ENCODE results near the gene RNU6-8. TPM values are rescaled to one million over a fixed set of nuclear protein-coding genes. Genes with fewer than 3 reads are reported as not detected.

RNU6-8 gene
- total RNA-seq, 1 donor: not detected

DNA sequence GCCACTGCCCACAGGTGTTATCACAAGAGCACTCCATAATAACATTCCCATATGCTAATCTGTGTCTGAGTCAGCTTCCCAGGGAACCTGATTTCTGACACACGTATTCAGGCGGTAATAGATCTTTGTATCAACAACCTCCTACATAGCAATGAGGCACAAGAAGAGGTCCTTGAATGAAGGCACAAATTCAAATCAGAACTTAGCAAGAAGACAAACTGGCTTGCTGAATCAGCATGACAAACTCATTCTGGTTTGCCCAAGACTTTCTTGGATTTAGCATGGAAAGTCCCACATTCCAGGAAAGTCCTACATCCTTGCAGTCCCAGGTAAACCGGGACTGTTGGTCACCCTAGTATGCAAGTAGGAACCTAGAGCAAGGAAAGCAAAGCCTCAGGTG is 35.2 kb downstream of the RNU6-8 start:
- H3K4me3 ChIP-seq (ENCODE audit: insufficient read depth, low read length): no peak overlapping the region
- H3K4me1 ChIP-seq (ENCODE audit: insufficient read depth, low read length): no peaks in the 10 kb centered on the region
- no peaks in the 10 kb centered on the region for H3K9me3 ChIP-seq (ENCODE audit: low read depth, low read length)
- no peak overlapping the region for H2AFZ ChIP-seq (ENCODE audit: low read length)
- no peaks in the 10 kb centered on the region for H4K20me1 ChIP-seq (ENCODE audit: insufficient read depth, low read length)
- no peaks in the 10 kb centered on the region for H3K79me2 ChIP-seq (ENCODE audit: insufficient read depth, low read length)
- H3K27ac ChIP-seq (ENCODE audit: low read depth, low read length): no peak overlapping the region
- DNase-seq (ENCODE audit: insufficient read length, low spot score, missing footprints): no peak
- H3K36me3 ChIP-seq (ENCODE audit: insufficient read depth, low read length): no peaks in the 10 kb centered on the region
- TF ChIP-seq, protein P1, sequence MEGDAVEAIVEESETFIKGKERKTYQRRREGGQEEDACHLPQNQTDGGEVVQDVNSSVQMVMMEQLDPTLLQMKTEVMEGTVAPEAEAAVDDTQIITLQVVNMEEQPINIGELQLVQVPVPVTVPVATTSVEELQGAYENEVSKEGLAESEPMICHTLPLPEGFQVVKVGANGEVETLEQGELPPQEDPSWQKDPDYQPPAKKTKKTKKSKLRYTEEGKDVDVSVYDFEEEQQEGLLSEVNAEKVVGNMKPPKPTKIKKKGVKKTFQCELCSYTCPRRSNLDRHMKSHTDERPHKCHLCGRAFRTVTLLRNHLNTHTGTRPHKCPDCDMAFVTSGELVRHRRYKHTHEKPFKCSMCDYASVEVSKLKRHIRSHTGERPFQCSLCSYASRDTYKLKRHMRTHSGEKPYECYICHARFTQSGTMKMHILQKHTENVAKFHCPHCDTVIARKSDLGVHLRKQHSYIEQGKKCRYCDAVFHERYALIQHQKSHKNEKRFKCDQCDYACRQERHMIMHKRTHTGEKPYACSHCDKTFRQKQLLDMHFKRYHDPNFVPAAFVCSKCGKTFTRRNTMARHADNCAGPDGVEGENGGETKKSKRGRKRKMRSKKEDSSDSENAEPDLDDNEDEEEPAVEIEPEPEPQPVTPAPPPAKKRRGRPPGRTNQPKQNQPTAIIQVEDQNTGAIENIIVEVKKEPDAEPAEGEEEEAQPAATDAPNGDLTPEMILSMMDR (IDR thresholded peaks at IDR 0.05; ENCODE audit: extremely low read depth, low read depth, low read length): no peak
- H3K4me2 ChIP-seq (ENCODE audit: insufficient read depth, low read length): no peak overlapping the region
- peaks cover 3% of the 10 kb centered on the region for H3K27me3 ChIP-seq (ENCODE audit: insufficient read depth, low read length)

DNA sequence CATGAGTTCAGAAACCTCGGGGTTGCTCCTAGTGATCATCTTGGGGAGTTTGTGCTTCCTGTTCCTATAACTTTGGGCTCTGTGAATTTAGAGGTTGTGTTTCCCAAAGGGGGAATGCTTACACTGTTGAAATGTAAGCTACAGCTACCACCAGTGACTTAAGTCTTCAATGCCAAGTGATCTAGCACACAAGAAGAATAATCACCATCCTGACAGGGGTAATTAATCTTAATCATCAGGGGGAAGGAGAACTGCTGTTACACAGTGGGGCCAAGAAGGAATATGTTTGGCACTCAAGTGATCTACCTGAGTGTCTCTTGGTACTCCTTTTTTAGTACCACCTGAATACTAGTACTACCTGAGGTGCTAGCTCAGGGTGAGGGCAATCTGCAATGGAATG is 36.1 kb downstream of the RNU6-8 start:
- no peaks in the 10 kb centered on the region for H4K20me1 ChIP-seq (ENCODE audit: insufficient read depth, low read length)
- H3K36me3 ChIP-seq (ENCODE audit: insufficient read depth, low read length): no peaks in the 10 kb centered on the region
- H3K27ac ChIP-seq (ENCODE audit: low read depth, low read length): no peak overlapping the region
- H3K27me3 ChIP-seq (ENCODE audit: insufficient read depth, low read length): peaks cover 3% of the 10 kb centered on the region
- H2AFZ ChIP-seq (ENCODE audit: low read length): no peak overlapping the region
- H3K4me1 ChIP-seq (ENCODE audit: insufficient read depth, low read length): no peaks in the 10 kb centered on the region
- no peak for DNase-seq (ENCODE audit: insufficient read length, low spot score, missing footprints)
- no peaks in the 10 kb centered on the region for H3K9me3 ChIP-seq (ENCODE audit: low read depth, low read length)
- H3K79me2 ChIP-seq (ENCODE audit: insufficient read depth, low read length): no peaks in the 10 kb centered on the region
- no peak overlapping the region for H3K4me3 ChIP-seq (ENCODE audit: insufficient read depth, low read length)
- no peak overlapping the region for H3K4me2 ChIP-seq (ENCODE audit: insufficient read depth, low read length)
- TF ChIP-seq, protein P1 (IDR thresholded peaks at IDR 0.05; ENCODE audit: extremely low read depth, low read depth, low read length): no peak

DNA sequence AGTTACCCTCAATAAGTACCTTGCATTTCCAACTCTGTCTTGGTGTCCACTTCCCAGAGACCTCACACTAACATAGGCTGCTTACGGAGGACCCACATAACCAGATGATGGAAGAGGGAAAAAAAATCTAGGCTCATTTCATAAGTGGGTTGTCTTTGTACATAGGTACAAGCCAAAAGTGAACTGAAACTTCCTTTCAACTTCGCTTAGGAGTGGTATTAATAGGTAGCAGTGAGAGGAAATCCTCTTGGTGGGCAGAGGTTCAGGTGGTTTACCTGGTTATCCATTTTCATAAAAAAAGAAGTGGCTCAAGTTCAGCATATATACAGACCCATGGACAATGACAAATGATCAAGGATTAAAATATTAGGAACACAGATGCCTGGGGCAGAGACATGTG is 37.0 kb downstream of the RNU6-8 start:
- no peak for DNase-seq (ENCODE audit: insufficient read length, low spot score, missing footprints)
- no peak overlapping the region for H3K4me2 ChIP-seq (ENCODE audit: insufficient read depth, low read length)
- H3K79me2 ChIP-seq (ENCODE audit: insufficient read depth, low read length): no peaks in the 10 kb centered on the region

More for the DNA sequence above, 37.0 kb downstream of the RNU6-8 start:
- TF ChIP-seq, protein P1 (IDR thresholded peaks at IDR 0.05; ENCODE audit: extremely low read depth, low read depth, low read length): no peak
- H2AFZ ChIP-seq (ENCODE audit: low read length): no peak overlapping the region
- peaks cover 3% of the 10 kb centered on the region for H3K27me3 ChIP-seq (ENCODE audit: insufficient read depth, low read length)
- no peak overlapping the region for H3K27ac ChIP-seq (ENCODE audit: low read depth, low read length)
- no peak overlapping the region for H3K4me3 ChIP-seq (ENCODE audit: insufficient read depth, low read length)
- no peaks in the 10 kb centered on the region for H4K20me1 ChIP-seq (ENCODE audit: insufficient read depth, low read length)
- H3K9me3 ChIP-seq (ENCODE audit: low read depth, low read length): no peaks in the 10 kb centered on the region
- no peaks in the 10 kb centered on the region for H3K36me3 ChIP-seq (ENCODE audit: insufficient read depth, low read length)
- no peaks in the 10 kb centered on the region for H3K4me1 ChIP-seq (ENCODE audit: insufficient read depth, low read length)

Small RNA genes lying within 50 kb of the gene (small RNA-seq; reads per million reads assigned to genes)
- not detected for gene RNU6-7
- 0.52 reads per million for gene RNU6-8

Other genes starting within 250 kb of the RNU6-8 start
- 85.7 and 88.7 TPM in 2 replicates for gene ARHGAP5, start 126.0 kb downstream of the RNU6-8 start, total RNA-seq
- not detected in 2 replicates for gene RNU6-7, start 1.2 kb downstream of the RNU6-8 start, total RNA-seq
- 0.29 and 2.2 TPM in 2 replicates for gene AKAP6, start 126.0 kb upstream of the RNU6-8 start, total RNA-seq